ENCODE results near the gene CARD11.

- TF ChIP-seq CTCF (IDR thresholded peaks at IDR 0.05) (no peak), POLR2A (IDR thresholded peaks at IDR 0.05) (no peak)
These were observed 98.9 kb downstream of the CARD11 start for GRCh38 chr7:2944739-2945138.
